SK-N-DZ (cell line): ENCODE results near the gene DTNB.
"Not testable (repeated sequence)": the region's sequence is repeated elsewhere in the genome, so short reads cannot be mapped to it uniquely, and the experiment has no call there.

Experiments
- DNase-seq: peaks from one replicate; pipeline ENCODE4 v3.0.0-alpha.2; 2015; ENCODE audit warnings: low spot score

DTNB gene

DNA sequence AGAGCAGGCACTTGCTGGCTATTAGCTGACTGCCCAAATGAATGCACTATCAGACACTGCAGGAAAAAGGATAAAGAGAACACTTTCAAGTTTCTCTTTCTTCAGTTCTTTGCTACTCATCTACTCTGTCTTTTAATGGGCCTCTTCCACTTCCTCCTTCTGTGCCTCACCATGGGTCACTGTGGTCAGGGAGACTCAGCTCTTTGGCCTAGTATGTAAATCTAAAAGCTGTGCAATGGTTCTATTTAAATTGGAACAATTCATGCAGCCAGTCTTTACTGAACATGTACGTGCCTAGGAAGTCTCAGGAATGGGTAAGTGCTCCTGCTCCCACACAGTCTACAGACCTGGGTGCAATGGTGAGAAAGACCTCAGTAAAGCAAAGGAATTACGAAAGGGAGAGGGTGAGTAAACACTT is 252.5 kb downstream of the DTNB start:
- DNase-seq, result no peak

DNA sequence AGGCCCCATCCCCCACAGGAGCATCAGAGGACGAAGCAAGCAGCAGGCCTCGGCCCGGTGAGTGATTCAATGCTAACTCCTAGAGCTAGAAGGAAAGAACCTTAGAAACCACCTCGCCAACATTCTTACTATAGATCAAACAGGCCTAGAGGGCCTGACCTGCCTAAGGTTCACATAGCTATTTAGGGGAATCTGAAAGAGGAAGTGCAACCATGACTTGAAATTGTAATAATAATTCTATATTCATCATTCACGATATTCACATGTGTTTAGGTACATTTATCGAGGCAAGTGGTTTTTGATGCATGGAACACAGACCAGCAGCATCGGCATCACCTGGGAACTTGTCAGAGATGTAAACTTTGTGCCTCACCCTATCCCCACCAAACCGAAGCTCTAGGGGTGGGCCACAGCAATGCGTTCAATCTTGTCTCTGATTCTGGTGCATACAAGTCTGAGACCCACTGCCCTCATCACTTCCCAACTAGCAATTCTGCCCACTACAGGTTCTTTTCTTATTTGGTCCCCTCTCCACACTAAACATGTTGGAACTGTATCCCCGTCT is 253.6 kb downstream of the DTNB start:
- no peak for DNase-seq

DNA sequence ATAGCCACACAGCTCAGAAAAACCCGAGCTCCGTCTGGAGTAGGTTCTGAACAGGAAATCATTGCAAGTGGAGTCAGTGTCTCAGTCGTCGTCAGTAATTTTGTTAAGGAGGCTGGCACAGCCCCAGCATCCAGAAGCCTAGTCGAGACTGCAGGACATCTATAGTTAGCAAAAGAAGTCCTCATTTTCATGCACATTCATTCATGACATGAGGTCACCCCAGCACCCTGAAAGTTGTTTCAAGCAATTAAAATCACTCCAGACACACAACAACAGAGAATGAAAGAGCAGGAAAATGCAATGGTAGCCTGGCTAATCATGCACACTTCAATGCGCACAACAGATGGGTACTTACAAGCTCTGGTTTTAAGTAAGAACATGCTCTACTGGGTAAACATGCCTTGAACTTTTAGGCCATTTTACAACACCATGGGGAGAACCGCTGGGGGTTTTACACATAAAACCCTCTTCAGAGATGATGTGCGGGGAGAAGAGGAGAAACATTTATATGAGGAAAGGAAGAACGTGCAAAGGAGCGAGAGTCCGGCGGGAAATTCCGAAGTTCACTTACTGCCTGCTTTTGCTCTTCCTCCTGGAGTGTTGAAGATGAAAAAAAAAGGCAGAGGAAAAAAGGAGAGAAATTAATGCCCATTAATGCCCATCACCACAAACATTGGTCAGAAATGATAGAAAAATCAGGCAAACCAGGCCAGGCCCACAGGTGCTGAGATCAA is 254.3 kb downstream of the DTNB start:
- DNase-seq, result no peak

DNA sequence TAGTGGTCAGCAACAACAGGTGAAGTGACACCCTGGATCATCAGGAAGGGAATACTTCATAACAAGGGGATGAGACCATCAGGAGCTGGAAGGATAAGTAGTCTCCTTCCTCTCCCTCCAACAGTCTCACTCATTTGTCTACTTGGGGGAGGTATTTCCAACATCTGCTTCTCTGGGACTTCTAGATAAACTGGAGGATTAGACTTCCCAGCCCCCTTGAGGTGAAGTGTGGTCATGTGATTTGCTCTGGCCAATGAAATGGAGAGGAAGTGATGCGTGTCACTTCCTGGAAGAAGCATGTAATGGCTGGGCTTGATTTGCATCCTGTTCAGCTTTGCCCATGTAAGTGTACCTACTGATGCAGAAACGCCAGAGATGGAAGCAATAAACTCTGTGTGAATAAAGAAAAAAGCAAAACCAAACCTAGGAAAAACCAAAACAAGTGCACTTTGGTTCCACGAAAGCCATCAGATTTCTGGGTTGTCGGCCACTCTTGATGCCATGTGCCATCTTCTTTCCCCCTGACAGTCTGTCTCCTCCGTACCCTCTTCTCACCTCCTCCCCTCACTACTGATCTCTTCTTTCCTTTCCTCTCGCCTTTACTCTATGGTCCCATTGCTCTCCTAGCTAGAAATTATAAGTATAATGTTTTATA is 255.5 kb downstream of the DTNB start:
- no peak for DNase-seq

DNA sequence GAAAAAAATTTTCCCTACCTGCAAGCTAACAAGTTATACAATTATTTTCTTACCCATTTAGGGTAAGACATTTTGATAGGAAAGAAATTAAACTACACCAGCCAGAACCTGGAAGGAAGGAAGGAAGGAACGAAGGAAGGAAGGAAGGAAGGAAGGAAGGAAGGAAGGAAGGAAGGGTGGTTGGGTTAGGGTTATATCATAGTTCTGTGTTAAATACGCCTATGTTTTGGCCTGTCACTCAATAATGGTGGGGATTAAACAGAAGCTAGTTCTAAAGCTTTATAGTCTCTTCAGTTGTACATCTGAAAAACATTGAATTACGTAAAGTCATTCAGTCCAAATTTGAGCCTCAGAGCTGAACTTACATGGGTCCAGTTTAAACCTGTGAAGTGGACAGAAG is 256.7 kb downstream of the DTNB start:
- no peak for DNase-seq

DNA sequence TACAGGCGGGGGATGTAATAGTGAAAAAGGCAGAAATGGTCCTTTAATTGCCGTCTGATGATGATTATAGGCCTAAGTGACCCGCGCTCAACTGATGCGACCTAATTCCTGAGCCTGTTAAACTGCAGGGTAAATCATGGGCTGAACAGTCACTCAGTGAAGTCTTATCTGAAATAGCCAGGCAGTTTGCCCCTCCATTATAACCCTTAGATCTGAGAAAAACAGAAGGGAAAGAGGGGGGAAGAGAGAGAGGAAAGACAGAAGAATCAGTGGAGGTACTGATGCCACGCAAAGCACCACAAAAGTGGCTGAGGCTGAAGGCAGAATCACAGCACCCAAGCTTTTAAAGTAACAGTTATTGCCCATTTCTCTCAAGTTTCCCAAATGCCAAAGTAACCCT is 258.6 kb downstream of the DTNB start:
- no peak for DNase-seq

DNA sequence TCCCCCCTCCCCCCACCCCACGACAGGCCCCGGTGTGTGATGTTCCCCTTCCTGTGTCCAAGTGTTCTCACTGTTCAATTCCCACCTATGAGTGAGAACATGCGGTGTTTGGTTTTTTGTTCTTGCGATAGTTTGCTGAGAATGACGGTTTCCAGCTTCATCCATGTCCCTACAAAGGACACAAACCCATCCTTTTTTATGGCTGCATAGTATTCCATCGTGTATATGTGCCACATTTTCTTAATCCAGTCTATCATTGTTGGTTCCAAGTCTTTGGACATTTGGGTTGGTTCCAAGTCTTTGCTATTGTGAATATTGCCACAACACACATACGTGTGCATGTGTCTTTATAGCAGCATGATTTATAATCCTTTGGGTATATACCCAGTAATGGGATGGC is 260.0 kb downstream of the DTNB start:
- DNase-seq, result not testable (repeated sequence)

DNA sequence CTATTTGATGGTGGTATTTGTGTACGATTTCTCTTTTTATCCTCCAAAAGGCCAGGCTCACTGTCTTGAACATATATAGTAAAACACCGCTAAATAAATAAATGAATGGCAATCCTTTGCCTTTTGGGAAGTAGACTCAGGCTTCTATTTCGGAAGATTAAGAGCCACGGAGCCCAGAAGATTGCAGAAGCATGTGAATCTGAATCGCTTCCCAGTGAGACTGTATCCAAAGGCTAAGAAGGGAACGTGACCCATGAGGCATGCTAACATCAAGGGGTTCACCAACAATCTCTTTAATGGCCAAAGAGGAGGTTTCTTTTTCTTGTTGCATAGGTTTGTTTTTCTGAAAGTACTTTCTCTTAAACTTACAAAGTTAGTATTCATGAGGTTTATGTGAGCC is 261.6 kb downstream of the DTNB start:
- no peak for DNase-seq

DNA sequence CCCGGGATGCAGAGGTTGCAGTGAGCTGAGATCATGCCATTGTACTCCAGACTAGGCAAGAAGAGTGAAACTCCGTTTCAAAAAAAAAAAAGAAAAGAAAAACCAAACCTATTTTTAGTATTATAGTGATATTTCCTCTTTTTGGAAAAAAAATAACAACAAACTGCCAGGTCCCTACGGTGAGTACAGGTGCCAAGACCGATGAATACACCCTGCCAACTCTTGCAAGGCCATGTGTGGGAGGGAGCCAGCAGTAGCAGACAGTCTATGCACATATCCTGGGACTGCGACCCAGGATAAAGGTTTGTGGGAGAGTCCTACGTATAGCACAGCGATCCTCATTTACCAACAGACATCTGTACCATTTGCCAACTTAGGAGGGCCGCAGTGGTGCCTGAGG is 262.1 kb downstream of the DTNB start:
- no peak for DNase-seq

DNA sequence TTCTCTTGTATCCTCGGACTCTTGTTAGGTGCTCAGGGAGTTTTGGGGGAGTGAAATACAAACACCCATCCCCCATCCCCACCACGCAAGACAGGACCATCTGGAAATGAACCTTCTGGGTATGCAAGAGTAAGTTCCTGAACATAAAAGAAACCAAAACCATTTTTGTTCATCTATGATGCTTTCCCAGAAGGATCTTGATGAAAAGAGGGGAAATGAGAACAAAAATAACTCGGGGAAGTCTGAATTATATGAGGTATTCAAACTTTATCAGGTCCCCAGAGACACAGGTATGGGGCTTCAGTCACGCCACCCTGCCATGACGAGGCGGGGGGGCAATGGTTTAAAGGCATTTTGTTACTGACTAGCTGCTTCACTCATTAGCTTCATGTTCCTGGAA is 263.0 kb downstream of the DTNB start:
- DNase-seq, result no peak

DNA sequence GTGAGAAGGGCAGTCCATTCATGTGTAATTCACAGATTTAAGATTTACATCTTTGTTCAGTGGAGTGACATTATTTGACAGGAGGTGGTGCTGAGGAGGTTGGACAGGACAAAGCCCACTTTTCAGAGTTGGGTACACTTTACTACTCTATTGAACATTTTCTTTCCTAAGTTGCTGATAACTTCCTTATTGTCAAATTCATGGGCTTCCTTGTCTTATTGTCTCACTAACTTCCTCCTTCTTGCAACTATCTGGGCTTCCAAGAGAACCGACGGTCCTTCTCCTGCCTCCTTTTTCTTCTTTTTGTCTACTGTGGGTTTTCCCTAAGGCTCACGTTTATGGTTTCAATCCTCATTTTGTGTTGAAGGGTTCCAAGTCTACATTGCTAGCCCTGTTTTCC is 263.9 kb downstream of the DTNB start:
- DNase-seq, result no peak

DNA sequence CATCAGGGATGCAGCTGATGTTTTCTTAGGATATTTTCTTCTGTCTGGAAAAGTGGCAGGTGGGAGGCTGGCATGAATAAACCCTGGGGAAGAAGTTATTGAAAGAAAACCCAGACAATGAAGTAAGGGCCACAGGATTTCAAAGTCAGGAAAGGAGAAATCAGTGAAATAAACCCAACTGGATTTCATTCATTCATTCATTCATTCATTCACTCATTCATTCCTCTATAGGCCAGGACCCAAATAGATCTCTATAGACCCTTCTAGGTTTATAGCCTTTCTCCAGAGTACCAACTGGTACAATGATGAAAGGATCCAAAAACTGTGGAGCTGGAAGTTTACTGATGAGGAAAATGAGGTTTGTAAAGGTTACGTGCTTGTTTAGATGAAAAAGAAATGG is 264.3 kb downstream of the DTNB start:
- DNase-seq, result no peak

DNA sequence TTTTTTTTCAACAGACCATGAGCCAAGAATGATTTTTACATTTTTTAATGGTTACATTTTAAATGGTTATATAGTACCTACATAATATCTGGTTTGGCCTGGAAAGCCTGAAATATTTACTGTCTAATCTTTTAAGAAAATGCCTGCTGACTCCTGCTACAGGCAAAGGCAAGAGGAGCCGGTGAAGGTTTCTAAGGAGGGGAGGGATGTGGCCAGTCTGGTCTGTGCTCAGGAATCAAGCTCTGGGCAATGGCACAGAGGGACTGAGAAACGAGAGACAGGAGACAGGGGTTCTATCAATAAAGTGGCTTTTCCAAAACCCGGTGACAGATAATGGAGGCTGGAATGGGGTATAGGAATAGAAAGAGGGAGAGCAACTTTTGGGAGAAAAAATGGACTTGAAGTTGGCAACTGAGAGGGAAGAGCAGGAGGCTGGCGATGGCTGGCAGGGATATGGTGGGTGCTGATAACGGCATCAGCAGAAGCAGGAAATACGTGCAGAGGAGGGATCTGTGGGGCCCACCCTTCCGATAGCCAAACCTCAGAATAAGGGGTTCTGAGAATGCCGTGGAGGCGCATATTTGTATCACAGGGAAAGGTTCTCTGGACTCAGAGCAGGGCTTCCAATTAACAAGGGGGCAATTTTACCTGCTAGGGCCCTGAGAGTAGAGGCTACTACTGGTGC is 267.6 kb downstream of the DTNB start:
- DNase-seq, result no peak

DNA sequence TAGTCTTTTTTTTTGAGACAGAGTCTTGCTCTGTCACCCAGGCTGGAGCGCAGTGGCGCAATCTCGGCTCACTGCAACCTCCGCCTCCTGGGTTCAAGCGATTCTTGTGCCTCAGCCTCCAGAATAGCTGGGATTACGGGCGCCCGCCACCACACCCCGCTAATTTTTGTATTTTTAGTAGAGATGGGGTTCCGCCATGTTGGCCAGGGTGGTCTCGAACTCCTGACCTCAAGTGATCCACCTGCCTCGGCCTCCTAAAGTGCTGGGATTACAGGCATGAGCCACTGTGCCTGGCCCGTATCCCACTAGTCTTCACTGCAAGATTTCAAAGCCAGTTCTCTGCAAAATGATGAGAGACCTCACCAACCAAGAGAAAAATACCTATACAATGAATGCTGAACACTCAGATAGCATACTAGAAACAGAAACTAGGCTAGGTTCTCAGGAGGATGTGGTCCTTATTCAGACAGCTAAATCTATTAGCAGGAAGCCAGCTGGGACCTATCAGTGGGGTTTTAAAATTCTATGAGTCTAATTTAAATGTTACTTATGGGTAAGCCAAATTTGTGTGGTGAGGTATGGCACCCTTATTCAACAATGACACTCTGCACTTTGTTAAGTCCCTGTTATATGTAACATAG is 270.1 kb downstream of the DTNB start:
- DNase-seq, result not testable (repeated sequence)

DNA sequence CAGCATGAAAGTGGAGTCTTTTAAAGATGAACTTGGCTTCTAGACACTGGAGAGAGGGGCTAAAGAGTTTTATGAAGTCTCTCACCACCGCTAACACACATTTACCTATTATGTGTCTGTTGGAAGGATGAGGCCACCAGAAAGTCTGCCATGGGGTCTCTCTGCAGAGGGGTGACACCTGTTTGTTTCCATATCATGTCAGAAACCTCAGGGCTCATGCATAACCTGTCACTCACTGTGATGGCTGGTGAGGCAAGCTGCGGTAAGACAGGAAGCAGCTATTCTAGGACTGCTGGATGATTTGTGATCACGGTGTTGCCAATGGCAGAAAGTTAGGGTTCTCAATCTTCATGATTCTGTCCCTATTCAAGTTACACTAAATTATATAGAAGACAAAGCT is 270.9 kb downstream of the DTNB start:
- no peak for DNase-seq

DNA sequence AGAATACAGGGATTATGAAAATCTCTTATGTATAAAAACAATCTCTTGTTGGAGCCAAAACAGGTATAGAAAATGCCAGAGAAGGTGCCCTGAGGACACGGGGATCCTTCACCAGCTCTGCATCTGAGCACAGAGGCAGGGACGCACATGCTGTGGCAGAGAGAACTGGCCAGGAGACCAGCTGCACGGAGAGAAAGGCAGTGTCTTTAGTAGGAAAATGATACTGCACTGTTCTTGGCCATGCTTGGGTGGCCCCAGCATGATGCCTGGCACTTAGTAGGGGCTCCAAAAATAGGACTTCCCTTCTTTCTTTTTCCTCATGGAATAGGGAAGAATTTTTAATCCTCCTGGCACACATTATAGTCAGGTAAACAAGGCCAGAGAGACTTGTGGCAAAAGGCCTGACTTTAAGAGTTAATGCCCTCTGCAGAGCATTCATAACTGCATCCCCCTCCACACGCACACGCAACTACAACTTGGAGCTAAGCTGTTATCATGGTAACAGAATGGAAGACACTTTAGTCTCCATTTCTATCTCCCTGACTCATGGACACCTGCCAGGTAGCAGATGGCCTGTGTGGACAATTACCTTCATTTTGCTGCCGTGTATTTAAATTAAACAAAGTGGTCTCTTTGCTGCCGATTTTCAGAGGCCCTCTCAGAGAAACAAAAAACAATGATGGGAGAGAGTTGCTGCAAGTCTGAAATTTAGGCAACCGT is 271.9 kb downstream of the DTNB start:
- DNase-seq, result no peak

DNA sequence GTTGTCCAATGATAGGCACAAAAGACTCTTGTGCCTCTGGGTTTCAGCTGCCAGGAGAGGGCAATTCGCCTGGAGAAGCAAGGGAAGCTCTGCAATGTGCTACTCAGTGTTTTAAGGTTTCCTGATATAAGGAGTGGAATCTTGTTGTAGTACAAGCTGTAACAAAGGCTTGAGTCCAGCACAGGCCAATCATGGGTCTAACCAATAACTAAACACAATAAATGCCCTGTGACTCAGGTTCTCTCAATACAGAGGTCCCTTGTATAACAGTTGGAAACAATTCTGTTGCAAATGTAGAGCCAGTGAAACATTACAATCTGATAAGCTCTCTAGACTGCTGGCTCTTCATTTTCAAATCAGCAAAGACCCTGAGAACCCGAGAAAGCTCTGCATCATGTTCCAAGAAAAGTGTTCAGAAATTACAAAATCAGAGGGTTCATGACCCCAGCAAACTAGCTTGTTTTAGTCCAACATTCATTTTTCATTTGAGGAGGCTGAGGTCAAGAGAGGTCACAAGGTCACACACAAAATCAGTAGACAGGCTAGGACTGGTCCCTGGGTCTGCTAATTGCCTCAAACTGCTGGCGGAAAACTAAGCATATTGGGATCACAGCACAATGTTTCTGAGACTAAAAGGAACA is 272.7 kb downstream of the DTNB start:
- no peak for DNase-seq

DNA sequence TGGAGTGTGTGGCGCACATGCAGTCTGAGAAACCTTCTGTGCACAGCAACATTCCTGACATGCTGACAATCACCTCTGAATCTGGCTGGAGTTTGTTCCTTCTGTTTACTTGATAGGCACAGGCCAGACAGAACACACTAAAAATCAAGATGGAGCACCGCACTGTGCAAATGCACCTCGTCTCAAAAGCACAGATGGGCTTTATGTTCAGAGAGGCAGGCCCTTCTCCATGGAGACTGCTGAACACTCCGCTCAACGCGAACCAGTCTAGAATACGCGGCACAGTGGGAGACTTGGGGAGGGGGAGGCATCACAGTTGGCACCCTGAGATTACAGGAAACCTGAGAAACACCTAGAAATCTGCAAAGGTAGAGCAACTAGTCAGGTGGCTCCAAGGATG is 273.2 kb downstream of the DTNB start:
- no peak for DNase-seq

DNA sequence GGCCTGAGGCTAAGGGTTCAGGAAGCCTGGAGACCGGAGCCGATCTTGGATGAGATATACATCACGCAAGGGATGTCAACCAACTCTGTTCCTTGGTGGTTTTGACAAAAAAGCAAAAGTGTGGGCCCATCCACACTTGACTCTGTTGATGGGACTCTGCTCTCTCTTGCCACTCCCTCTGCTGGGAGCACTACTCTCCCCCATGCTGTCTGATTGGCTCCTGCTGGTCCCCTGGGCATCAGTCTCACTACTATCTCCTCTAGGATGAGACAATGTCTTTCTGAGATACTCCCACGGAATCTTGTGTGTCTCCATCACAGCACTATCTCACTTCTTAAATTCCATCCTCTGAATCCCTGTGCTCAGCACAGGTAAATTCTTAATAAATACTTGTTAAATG is 274.8 kb downstream of the DTNB start:
- no peak for DNase-seq

DNA sequence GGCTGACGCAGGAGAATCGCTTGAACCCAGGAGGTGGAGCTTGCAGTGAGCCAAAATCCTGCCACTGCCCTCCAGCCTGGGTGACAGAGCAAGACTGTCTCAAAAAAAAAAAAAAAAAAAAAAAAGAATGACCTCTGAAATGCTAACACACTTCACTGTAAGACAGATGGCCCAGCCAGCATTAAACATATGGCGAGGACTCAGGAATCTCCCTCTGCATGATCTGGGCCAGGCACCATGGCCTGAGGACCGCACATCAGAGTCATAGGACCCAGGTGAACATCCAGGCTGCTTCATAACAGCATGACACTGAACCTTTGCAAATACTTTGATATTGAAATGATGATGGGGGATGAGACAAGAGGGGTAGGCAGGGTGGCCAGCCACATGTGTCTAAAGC is 275.6 kb downstream of the DTNB start:
- DNase-seq, result no peak

DNA sequence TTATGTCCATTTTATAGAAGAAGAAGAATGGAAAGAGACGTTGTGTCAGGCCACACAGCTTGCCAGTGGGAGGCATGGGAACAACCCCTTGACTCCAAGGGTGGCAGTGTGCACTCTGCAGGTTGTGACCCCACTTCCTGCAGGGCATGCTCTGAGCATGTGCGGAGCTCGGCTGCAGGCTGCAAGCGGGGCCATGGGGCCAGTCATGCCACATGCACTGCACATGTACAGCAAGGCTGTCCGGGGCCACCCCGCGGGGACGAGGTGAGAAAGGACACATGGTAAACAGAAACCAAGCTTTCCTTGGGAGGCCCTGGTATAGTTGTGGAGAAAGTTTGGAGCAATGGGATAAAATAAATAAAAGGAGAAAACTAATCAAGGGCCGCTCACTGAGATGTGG is 284.2 kb downstream of the DTNB start:
- no peak for DNase-seq
